ENCODE data around the gene MST1.

MST1 gene

DNA sequence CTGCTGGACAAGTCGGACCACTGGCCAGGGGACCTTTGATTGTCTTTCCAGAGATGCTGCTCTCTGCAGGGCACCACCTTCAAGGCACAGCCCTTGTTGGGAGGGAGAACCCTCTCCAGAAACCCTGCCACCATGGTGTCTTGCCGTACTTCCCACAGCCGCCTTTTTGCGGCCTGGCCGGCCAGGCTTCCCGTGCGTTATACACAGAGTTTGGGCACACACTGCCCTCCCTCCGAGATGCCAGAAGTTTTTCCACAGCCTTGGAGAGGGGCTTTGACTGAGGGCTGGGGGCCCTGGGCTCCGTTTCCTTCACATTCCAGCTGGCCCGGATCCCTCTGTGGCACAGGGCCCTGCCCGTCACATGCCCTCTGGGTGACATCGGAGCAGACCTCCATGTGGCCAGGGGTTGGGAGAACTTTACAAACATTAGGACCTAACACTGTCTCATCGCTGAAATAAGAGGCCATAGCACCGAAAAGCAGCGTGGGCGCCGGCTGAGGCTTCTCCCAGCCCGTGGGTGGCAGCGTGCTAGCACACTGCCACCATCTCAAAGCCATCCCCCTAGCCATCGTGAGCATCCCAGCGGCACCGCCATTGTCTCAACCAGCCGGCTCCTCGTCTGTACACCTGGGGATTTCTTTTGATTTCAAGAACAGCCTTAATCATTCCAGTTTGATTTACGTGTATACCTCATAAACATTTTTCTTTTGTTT, 21.4 kb downstream of the MST1 start:
- TF ChIP-seq, protein P1, sequence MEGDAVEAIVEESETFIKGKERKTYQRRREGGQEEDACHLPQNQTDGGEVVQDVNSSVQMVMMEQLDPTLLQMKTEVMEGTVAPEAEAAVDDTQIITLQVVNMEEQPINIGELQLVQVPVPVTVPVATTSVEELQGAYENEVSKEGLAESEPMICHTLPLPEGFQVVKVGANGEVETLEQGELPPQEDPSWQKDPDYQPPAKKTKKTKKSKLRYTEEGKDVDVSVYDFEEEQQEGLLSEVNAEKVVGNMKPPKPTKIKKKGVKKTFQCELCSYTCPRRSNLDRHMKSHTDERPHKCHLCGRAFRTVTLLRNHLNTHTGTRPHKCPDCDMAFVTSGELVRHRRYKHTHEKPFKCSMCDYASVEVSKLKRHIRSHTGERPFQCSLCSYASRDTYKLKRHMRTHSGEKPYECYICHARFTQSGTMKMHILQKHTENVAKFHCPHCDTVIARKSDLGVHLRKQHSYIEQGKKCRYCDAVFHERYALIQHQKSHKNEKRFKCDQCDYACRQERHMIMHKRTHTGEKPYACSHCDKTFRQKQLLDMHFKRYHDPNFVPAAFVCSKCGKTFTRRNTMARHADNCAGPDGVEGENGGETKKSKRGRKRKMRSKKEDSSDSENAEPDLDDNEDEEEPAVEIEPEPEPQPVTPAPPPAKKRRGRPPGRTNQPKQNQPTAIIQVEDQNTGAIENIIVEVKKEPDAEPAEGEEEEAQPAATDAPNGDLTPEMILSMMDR (IDR thresholded peaks at IDR 0.05) = no peak

DNA sequence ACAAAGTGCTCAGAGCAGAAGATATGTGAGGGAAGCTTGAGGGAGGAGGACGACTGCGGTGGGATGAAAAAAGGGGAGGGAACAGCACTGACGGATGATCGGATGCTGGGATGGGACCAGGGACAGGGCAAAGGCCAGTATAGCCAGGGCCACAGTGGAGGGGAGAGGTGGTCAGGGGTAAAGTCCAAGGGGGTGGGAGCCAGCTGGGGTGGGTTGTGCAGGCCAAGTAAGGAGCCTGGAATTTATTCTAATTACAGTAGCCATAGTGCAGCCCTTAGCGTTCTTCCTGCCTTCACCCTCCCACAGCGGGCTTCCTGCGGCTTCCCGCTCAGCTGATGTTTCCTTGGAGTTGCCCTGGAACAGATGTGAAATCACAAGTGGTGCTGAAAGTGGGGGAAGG, 22.7 kb downstream of the MST1 start:
- TF ChIP-seq, protein P1 (IDR thresholded peaks at IDR 0.05) = no peak

DNA sequence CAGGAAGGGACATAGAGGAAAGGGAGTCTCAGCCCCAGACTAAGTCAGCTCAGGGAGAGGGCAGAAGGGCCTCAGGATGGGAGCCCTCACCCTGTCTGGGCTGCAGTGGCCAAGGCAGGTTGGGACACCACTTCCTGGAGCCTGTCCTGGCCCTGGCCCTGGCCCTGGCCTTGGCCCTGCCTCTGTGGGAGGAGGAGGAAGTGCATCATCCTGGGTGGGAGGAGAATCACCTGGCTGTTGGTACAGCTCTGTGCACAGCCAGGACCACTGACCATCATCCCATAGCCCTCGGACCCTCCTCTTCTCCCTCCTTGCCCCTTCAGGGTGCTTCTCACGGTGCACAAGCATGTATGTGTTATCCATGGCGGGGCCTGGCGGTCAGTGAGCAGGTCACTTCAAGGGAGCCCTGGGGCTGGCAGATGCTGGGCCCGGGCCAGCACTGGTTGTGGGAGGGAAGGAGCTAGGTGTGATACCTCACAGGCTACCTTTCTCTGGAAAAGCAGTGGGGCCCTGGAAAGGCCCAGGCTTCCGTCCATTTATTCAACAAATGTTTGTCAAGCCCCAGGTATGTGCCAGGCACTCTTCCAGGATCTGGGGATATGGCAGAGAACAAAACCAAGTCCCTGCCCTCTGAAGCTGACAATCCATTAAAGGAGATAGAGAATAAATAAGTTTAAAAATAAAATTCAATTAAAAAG, 23.3 kb downstream of the MST1 start:
- TF ChIP-seq, protein P1 (IDR thresholded peaks at IDR 0.05) = no peak

DNA sequence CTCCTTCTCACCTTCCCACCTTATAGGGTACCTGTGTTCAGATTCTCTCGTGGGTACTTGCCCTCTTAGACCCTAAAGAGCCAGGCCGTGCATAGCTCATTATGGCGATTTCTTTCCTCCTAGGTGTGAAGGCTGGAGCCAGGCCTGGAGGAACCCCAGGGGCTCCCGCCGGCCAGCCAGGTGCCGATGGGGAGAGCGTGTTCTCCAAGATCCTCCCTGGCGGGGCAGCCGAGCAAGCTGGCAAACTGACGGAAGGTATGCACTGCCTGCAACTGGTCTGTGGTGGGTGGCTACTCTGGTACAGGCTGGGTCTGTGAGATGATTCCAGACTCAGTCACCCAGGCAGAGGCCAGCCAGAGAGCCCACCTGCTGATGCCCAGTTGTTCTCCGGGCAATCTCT, 25.0 kb downstream of the MST1 start:
- TF ChIP-seq, protein P1 (IDR thresholded peaks at IDR 0.05) = no peak

DNA sequence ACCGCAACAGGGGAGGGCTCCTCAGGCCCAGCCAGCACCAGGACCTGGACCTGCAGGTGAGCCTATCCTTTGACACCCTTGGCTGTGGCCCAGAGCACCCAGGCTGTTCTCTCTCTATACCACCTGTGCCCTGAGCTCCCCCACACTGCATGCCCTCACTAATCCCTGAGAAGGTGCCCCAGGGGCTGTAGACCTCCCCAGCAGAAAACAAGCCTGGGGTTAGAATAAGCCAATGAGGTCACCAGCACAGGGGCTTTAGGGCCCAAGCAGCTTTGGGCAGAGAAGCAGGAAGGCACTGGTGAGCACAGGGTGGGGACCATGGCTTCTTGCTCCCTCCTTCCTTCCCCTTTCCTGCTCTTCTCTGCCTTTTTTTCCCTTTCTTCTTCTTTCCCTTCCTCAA, 25.4 kb downstream of the MST1 start:
- TF ChIP-seq, protein P1 (IDR thresholded peaks at IDR 0.05) = no peak

DNA sequence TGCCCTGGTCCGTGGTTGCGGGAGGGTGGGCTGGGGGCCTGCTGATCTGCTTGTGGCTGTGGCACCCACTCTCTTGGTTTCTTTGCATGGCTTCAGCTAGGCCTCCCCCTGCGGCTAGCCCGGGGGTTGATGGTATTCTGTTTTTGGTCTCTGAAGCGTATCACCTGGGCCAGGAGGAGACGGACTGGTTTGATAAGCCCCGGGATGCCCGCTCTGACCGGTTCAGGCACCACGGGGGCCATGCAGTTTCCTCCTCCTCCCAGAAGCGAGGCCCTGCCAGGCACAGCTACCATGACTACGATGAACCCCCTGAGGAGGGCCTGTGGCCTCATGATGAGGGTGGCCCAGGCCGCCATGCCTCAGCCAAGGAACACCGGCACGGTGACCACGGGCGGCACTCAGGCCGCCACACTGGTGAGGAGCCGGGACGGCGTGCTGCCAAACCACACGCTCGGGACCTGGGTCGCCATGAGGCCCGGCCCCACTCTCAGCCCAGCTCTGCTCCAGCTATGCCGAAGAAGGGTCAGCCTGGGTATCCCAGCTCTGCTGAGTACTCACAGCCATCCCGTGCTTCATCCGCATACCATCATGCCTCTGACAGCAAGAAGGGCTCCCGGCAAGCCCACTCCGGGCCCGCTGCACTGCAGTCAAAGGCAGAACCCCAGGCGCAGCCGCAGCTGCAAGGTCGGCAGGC, 26.4 kb downstream of the MST1 start:
- TF ChIP-seq, protein P1 (IDR thresholded peaks at IDR 0.05) = no peak

DNA sequence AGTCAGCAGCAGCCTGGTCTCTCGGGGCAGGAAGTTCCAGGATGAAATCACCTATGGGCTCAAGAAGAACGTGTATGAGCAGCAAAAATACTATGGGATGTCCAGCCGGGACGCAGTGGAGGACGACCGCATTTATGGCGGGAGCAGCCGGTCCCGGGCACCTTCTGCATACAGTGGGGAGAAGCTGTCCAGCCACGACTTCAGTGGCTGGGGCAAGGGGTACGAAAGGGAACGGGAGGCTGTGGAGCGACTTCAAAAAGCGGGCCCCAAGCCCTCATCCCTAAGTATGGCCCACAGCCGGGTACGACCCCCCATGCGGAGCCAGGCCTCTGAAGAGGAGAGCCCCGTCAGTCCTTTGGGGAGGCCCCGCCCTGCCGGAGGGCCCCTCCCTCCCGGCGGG, 27.3 kb downstream of the MST1 start:
- TF ChIP-seq, protein P1 (IDR thresholded peaks at IDR 0.05) = no peak
